GM18505 (cell line): Measurements from ENCODE around the gene LENG9.

Experiments used
- ATAC-seq: cut with Tn5 transposase; IDR thresholded peaks from one replicate; pipeline ENCODE4 v1.9.1; 2021; ENCODE audit not compliant: unreplicated experiment
- POLR2A ChIP-seq: IDR thresholded peaks from 4 replicates; pipeline ENCODE4 v1.6.1; 2011; ENCODE audit warnings: borderline replicate concordance; ENCODE audit not compliant: insufficient read depth, insufficient read length; ENCODE audit errors: extremely low read depth

Gene LENG9

DNA sequence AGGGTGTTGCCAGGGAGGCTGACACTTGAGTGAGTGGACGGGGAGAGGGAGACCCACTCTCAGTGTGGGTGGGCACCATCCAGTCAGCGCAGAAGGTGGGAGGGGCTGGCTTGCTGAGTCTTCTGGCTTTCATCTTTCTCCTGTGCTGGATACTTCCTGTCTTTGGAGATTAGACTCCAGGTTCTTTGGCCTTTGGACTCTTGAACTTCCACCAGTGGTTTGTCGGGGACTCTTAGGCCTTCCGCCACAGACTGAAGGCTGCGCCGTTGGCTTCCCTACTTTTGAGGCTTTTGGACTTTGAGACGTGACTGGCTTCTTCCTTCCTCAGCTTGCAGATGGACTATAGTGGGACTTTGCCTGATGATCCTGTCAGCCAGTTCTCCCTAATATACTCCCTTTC, 18.8 kb downstream of the LENG9 start:
- ATAC-seq, result no peak
- no peak for TF ChIP-seq POLR2A

DNA sequence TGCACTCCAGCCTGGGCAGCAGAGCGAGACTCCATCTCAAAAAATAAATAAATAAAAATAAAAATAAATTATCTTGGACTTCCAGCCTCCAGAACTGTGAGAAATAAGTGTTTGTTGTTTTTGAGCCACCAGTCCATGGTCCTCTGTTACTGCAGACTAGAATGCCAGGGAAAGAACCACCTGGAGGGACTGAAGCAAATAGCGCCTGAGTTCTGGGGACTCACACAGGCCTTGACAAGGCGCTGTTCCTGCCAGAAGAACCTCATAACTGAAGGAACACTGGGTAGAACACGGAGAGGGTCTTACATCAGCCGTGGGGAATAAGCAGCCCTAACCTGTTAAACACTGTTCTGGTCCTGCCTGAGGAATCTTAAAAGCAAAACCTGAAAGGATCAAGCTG, 22.9 kb downstream of the LENG9 start:
- ATAC-seq, result no peak

GRCh38 chr19:54439174-54439851, 24.3 kb downstream of the LENG9 start:
- no peak for TF ChIP-seq POLR2A
- ATAC-seq, result no peak

More for the DNA sequence above, 22.9 kb downstream of the LENG9 start:
- TF ChIP-seq POLR2A, result no peak

DNA sequence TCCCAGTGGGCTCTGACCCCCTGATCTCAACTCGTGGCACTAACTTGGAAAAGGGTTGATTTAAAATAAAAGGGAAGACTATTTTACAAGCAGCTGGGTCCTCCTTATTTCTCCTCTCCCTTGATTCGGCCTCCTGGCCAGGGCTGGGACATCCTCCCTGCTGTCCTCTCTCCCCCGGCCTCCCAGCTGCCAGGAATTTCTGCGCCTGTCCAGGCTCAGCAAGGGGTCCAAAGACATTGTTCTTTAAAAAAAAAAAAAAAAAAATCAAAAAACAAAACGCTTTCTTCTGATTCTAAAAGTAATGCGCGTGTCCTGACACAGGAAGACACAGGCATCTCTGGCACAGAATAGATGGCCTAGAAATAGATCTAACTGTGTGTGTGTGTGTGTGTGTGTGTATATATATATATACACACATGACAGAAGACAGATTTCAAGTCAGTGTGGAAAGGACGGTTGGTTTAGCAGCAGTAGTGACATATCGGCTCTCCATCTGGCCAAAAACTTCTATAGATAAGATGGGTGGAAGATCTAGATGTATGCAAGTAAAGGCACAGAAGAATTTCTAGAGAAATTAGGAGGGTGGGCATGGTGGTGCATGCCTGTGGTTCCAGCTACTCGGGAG, 26.8 kb downstream of the LENG9 start:
- ATAC-seq, result no peak
- TF ChIP-seq POLR2A, result no peak

- no peak for TF ChIP-seq POLR2A
- ATAC-seq, result no peak
Measured at GRCh38 chr19:54436031-54436523, 27.5 kb downstream of the LENG9 start.

DNA sequence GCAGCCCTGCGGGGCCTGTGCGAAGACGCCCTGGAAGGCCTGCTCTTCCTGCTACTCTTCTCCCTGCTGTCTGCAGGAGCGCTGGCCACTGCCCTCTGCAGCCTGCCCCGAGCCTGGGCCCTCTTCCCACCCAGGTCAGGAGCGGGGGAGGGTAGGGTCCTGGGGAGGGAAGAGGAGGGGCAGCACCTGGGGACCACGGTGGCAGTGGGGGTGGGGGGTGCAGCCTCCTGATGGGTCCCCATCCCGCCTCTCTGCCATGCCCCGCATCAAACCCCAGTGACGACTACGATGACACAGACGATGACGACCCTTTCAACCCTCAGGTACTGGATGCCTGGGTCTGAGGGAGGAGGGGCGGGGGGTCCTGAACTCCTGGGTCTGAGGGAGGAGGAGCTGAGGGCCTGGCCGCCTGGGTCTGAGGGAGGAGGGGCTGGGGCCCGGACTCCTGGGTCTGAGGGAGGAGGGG, 28.0 kb downstream of the LENG9 start:
- TF ChIP-seq POLR2A, result no peak
- no peak for ATAC-seq

DNA sequence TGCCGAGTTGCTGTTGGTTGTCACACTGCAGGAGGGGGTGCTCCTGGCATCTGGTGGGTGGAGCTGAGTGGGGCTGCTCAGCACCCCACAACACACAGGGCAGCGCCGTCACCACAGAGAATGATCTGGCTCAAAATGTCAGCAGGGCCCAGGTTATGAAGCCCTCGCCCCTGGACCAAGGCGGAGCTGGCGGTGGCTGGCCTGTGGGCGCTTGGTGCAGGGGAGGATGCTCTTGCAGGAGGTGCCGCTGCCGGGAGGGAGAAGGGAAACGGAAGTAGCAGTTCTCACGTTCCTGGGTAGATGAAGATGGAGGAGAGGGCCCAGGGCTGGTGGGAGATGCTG, 28.7 kb downstream of the LENG9 start:
- no peak for TF ChIP-seq POLR2A
- no peak for ATAC-seq

DNA sequence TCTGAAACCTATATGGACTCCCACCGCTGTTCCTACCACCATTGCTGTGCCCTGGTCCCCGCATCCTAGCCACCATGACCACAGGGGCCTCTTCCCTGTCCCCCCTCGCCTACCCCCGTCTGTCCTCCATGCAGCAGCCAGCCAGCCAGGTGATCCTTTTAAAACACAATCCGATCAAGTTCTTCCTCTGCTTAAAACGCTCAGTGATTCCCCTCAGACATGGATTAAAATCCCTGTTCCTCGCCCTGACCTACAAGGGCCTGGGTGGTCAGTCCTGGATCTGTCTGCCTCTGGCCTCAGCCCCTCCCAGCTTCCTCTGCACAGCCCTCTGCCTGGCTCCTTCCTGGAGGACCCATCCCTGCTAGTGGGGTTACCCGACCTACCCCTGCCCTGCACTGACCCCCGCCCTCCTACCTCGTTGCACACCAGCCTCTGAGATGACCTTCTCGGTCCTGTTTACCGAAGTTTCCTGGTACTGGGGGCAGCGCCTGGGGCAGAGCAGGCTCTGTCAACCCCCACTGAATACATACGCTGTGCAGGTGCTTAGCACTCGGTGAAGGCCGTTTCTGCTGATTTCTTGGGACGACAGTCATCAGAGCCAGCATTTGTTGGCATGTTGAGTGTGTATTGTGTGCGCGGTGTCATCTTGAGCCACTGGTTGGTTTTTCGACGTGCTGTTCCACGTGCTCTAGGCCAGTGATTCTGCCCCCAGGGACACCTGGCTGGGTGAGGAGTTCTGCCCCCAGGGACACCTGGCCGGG, 29.3 kb downstream of the LENG9 start:
- no peak for ATAC-seq
- TF ChIP-seq POLR2A, result no peak

- peak; percentile 26 for TF ChIP-seq POLR2A
- ATAC-seq, result no peak
Measured at GRCh38 chr19:54433697-54434096, 29.9 kb downstream of the LENG9 start.

DNA sequence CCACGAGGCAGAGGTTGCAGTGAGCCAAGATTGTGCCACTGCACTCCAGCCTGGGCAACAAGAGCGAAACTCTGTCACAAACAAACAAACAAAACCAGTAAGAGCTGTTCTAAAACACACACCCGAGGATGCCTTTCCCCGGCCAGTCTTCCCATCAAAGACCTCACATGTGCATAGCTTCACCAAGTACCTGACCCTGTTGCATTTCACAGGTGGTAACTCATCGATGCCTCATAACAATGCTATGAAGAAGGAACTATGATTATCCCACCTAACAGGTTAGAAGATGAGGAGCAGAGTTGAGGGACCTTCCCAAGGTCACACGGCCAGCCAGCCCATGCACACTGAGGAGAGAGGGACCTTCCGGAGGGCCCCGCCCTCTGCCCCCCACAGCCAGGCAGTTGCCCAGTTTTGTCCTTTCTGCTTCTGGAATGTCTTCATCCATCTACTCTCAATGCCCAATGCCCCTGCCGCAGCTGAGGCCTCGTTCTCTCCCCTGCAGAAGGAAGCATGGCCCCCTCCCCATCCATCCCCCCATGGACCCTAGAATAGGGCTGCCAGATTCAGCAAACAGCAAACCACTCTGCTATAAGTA, 31.3 kb downstream of the LENG9 start:
- no peak for ATAC-seq
- TF ChIP-seq POLR2A, result no peak

- no peak for TF ChIP-seq POLR2A
- ATAC-seq, result no peak
Measured at GRCh38 chr19:54431255-54431838, 32.2 kb downstream of the LENG9 start.

DNA sequence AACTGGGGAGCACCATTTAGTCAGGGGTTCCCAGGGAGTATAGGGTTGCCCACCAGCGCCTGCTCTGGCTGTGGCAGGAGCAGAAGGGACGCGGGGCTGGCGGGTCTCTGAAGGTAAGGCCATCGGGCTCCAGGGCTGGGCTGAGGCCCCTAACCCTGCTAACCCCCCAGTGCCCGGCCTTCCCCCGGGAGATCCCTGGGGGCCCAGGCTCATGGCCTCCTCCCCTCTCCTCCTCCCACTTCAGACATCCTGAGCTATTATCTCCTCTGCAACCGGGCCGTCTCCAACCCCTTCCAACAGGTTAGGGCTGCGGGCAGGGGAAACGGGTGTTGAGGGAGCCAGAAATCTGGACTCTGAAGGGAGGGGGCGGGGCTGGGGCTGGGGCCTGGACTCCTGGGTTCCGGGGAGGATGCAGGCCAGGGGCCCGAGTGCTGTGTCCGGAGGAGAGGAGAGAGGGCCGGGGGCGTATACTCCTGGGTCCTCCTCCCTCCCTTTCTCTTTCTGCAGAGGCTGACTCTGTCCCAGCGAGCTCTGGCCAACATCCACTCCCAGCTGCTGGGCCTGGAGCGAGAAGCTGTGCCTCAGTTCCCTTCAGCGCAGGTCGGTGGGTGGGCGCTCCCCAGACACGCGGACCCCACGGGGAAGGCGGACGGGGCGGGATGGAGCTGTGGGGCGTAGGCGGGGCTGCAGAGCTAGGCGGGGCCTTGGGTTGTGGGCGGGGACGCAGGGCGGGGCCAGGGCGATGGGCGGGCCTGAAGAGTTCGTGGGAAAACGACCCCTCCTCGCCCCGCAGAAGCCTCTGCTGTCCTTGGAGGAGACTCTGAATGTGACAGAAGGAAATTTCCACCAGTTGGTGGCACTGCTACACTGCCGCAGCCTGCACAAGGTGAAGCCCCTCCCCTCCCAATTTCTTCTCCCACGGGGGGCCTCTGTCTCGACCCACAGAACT, 33.0 kb downstream of the LENG9 start:
- ATAC-seq, result no peak
- no peak for TF ChIP-seq POLR2A
